ENCODE measurements around the gene BCR. TPM values are rescaled to one million over a fixed set of nuclear protein-coding genes. Genes with fewer than 3 reads are reported as not detected.

The BCR gene
- total RNA-seq, 4 donors from 2014 or later: 72.8 to 87.8 (median 79.3) TPM

GRCh38 chr22:23220485-23221350 lies 40.4 kb downstream of the BCR start:
- TF ChIP-seq POLR2AphosphoS5 (IDR thresholded peaks at IDR 0.05): no peak
- no peak for TF ChIP-seq CTCF (IDR thresholded peaks at IDR 0.05)
- no peak for TF ChIP-seq EP300 (IDR thresholded peaks at IDR 0.05)
- TF ChIP-seq POLR2A (IDR thresholded peaks at IDR 0.05): no peak

GRCh38 chr22:23221351-23221804 lies 41.1 kb downstream of the BCR start:
- no peaks in the 10 kb centered on the region for H3K9me3 ChIP-seq
- H3K27me3 ChIP-seq: no peaks in the 10 kb centered on the region
- no peak overlapping the region for H3K27ac ChIP-seq
- no peak overlapping the region for H3K4me3 ChIP-seq
- 90% methylated on average over 3 of the region's 3 CpGs for WGBS
- TF ChIP-seq POLR2AphosphoS5 (IDR thresholded peaks at IDR 0.05) (no peak), POLR2A (IDR thresholded peaks at IDR 0.05) (no peak), CTCF (IDR thresholded peaks at IDR 0.05) (no peak), EP300 (IDR thresholded peaks at IDR 0.05) (no peak)
- DNase-seq (ENCODE audit: low spot score in 2 of 2): no peak
- H3K4me1 ChIP-seq: peaks cover 68% of the 10 kb centered on the region
- no peaks in the 10 kb centered on the region for H3K36me3 ChIP-seq

More at GRCh38 chr22:23220485-23221350, 40.4 kb downstream of the BCR start:
- Histone ChIP-seq H3K4me3 (no peak overlapping the region), H3K27ac (no peak overlapping the region), H3K9me3 (no peaks in the 10 kb centered on the region), H3K36me3 (no peaks in the 10 kb centered on the region), H3K4me1 (peaks cover 67% of the 10 kb centered on the region), H3K27me3 (no peaks in the 10 kb centered on the region)
- DNase-seq (ENCODE audit: low spot score in 2 of 2): no peak
- WGBS: 46% methylated on average over 11 of the region's 11 CpGs

GRCh38 chr22:23222033-23222792 lies 41.9 kb downstream of the BCR start:
- DNase-seq (ENCODE audit: low spot score in 2 of 2): no peak
- TF ChIP-seq CTCF (IDR thresholded peaks at IDR 0.05): no peak
- no peak for TF ChIP-seq POLR2AphosphoS5 (IDR thresholded peaks at IDR 0.05)
- TF ChIP-seq EP300 (IDR thresholded peaks at IDR 0.05): no peak
- TF ChIP-seq POLR2A (IDR thresholded peaks at IDR 0.05): no peak
- H3K27ac ChIP-seq: no peak overlapping the region
- H3K4me3 ChIP-seq: no peak overlapping the region
- WGBS: 90% methylated on average over 11 of the region's 11 CpGs
- H3K9me3 ChIP-seq: no peaks in the 10 kb centered on the region
- peaks cover 68% of the 10 kb centered on the region for H3K4me1 ChIP-seq
- H3K36me3 ChIP-seq: no peaks in the 10 kb centered on the region
- H3K27me3 ChIP-seq: no peaks in the 10 kb centered on the region

GRCh38 chr22:23222793-23223568 lies 42.7 kb downstream of the BCR start:
- Histone ChIP-seq H3K27ac (no peak overlapping the region), H3K9me3 (no peaks in the 10 kb centered on the region), H3K36me3 (no peaks in the 10 kb centered on the region), H3K4me1 (peaks cover 65% of the 10 kb centered on the region), H3K27me3 (no peaks in the 10 kb centered on the region), H3K4me3 (no peak overlapping the region)
- WGBS: 86% methylated on average over 4 of the region's 4 CpGs
- DNase-seq (ENCODE audit: low spot score in 2 of 2): no peak
- TF ChIP-seq POLR2AphosphoS5 (IDR thresholded peaks at IDR 0.05): no peak
- no peak for TF ChIP-seq POLR2A (IDR thresholded peaks at IDR 0.05)
- no peak for TF ChIP-seq EP300 (IDR thresholded peaks at IDR 0.05)
- TF ChIP-seq CTCF (IDR thresholded peaks at IDR 0.05): no peak

Measured in suprapubic skin (tissue), 4 donors.